IMR-90 (cell line): ENCODE measurements around the gene C13orf42. TPM values are rescaled to one million over a fixed set of nuclear protein-coding genes. Genes with fewer than 3 reads are reported as not detected.

Source experiments
- ATAC-seq: fragments of 200-7000 bp; cut with Tn5 transposase; 2 replicates; pipeline ENCODE4 v1.9.1; 2020; ENCODE audit warnings: low read depth, mild to moderate bottlenecking, moderate library complexity
- BruUV-seq: library from RNA; stranded (reverse); fragments of 400-500 nt; replicated peaks from 2 replicates; lab custom pipeline; 2021; lab: Mats Ljungman, UMichigan
- CTCF ChIA-PET: fragments of 300-600 bp; formaldehyde crosslinking; extraction: SDS; loops from one replicate; lab custom pipeline; 2021; ENCODE audit warnings: antibody characterized with exemption; lab: Yijun Ruan, JAX
- POLR2A ChIA-PET: fragments of 300-600 bp; sonication (Branson Sonifier 250); formaldehyde crosslinking; loops from one replicate; lab custom pipeline; 2022; ENCODE audit warnings: antibody characterized with exemption; ENCODE audit not compliant: unreplicated experiment; lab: Charles Lee
- DNase-seq: peaks from one replicate; pipeline ENCODE4 v3.0.0; 2013
- H2AFZ ChIP-seq: replicated peaks from 2 replicates; pipeline ENCODE3; 2013; ENCODE audit warnings: low read length, mild to moderate bottlenecking; ENCODE audit not compliant: poor library complexity
- H2AK5ac ChIP-seq: 2 replicates; pipeline ENCODE4 v1.6.1; 2013; ENCODE audit warnings: low read depth, low read length, inconsistent platforms
- H2AK9ac ChIP-seq: replicated peaks from 2 replicates; pipeline ENCODE3; 2013; ENCODE audit warnings: mild to moderate bottlenecking, low read depth, low read length, moderate library complexity; ENCODE audit not compliant: poor library complexity
- H2BK120ac ChIP-seq: 2 replicates; pipeline ENCODE4 v1.6.1; 2013; ENCODE audit warnings: low read depth, low read length, inconsistent platforms
- H2BK15ac ChIP-seq: 3 replicates; pipeline ENCODE4 v1.6.1; 2013; ENCODE audit warnings: low read depth, low read length, inconsistent platforms
- H2BK20ac ChIP-seq: 2 replicates; pipeline ENCODE4 v1.6.1; 2013; ENCODE audit warnings: low read depth, mild to moderate bottlenecking, inconsistent platforms, low read length, moderate library complexity
- H2BK5ac ChIP-seq: 2 replicates; pipeline ENCODE4 v1.6.1; 2013; ENCODE audit warnings: mild to moderate bottlenecking, low read depth, low read length, inconsistent platforms; ENCODE audit not compliant: poor library complexity, severe bottlenecking
- H3K14ac ChIP-seq: replicated peaks from 2 replicates; pipeline ENCODE4 v1.6.1; 2013; ENCODE audit warnings: low read depth, low read length, inconsistent platforms
- H3K18ac ChIP-seq: 2 replicates; pipeline ENCODE4 v1.6.1; 2013; ENCODE audit warnings: low read depth, low read length, control low read depth
- H3K23ac ChIP-seq: 2 replicates; pipeline ENCODE4 v1.6.1; 2013; ENCODE audit warnings: low read depth, low read length, inconsistent platforms
- H3K27ac ChIP-seq: 2 replicates; pipeline ENCODE4 v1.5.1; 2013; ENCODE audit warnings: mild to moderate bottlenecking, control low read depth, low read length; ENCODE audit not compliant: insufficient read depth
- H3K27me3 ChIP-seq: 2 replicates; pipeline ENCODE4 v1.6.1; 2013; ENCODE audit warnings: low read length; ENCODE audit not compliant: control insufficient read depth, insufficient read depth
- H3K36me3 ChIP-seq: 2 replicates; pipeline ENCODE4 v1.6.1; 2013; ENCODE audit warnings: low read length, mixed read lengths; ENCODE audit not compliant: control insufficient read depth, insufficient read depth
- H3K4ac ChIP-seq: 2 replicates; pipeline ENCODE4 v1.6.1; 2013; ENCODE audit warnings: low read depth, low read length, inconsistent platforms
- H3K4me1 ChIP-seq: 2 replicates; pipeline ENCODE4 v1.6.1; 2013; ENCODE audit warnings: low read length, mixed read lengths; ENCODE audit not compliant: control insufficient read depth, insufficient read depth
- H3K4me2 ChIP-seq: 2 replicates; pipeline ENCODE4 v1.6.1; 2013; ENCODE audit warnings: low read depth, mild to moderate bottlenecking, control low read depth, low read length, moderate library complexity
- H3K4me3 ChIP-seq: 2 replicates; pipeline ENCODE4 v1.5.1; 2013; ENCODE audit warnings: low read depth, mild to moderate bottlenecking, control low read depth, low read length, moderate library complexity; ENCODE audit not compliant: insufficient read depth
- H3K56ac ChIP-seq: 2 replicates; pipeline ENCODE4 v1.6.1; 2013; ENCODE audit warnings: low read length, inconsistent platforms; ENCODE audit not compliant: insufficient read depth; ENCODE audit errors: extremely low read depth
- H3K79me1 ChIP-seq, 2 experiments: 2 replicates each; pipeline ENCODE4 v1.6.1; 2013; ENCODE audit warnings: low read length in 2 of 2, inconsistent platforms in 1 of 2, low read depth in 1 of 2
- H3K9ac ChIP-seq: 2 replicates; pipeline ENCODE4 v1.6.1; 2013; ENCODE audit warnings: low read depth, low read length, control low read depth
- H3K9me1 ChIP-seq: 2 replicates; pipeline ENCODE4 v1.6.1; 2013; ENCODE audit warnings: low read length, inconsistent platforms; ENCODE audit not compliant: insufficient read depth
- H3K9me3 ChIP-seq: 2 replicates; pipeline ENCODE4 v1.6.1; 2013; ENCODE audit warnings: low read length; ENCODE audit not compliant: control insufficient read depth, insufficient read depth
- H4K20me1 ChIP-seq: 2 replicates; pipeline ENCODE4 v1.6.1; 2013; ENCODE audit warnings: low read length, inconsistent platforms; ENCODE audit not compliant: insufficient read depth
- H4K5ac ChIP-seq: 2 replicates; pipeline ENCODE4 v1.6.1; 2013; ENCODE audit warnings: mild to moderate bottlenecking, low read depth, low read length, control low read depth
- H4K8ac ChIP-seq, 2 experiments: 2 replicates each; pipeline ENCODE4 v1.6.1; 2013; ENCODE audit warnings: low read depth in 2 of 2, low read length in 2 of 2, control low read depth in 1 of 2, inconsistent platforms in 1 of 2
- H4K91ac ChIP-seq: 2 replicates; pipeline ENCODE4 v1.6.1; 2013; ENCODE audit warnings: low read depth, low read length, inconsistent platforms; ENCODE audit not compliant: insufficient read depth
- BHLHE40 ChIP-seq: fragments of 150-350 bp; IDR thresholded peaks from 2 replicates; pipeline ENCODE4 v1.6.1; 2016; ENCODE audit warnings: mild to moderate bottlenecking, low read depth, low read length
- CEBPB ChIP-seq: IDR thresholded peaks from 2 replicates; pipeline ENCODE4 v1.6.1; 2012; ENCODE audit warnings: low read depth, low read length, improper control_type of control experiment
- CHD1 ChIP-seq: IDR thresholded peaks from 2 replicates; pipeline ENCODE4 v1.6.1; 2012; ENCODE audit warnings: low read depth, low read length, improper control_type of control experiment
- CTCF ChIP-seq: conservative IDR thresholded peaks from 2 replicates; pipeline ENCODE4 v1.5.1; 2012; ENCODE audit warnings: mild to moderate bottlenecking, low read depth, low read length, improper control_type of control experiment
- MAFK ChIP-seq: IDR thresholded peaks from 2 replicates; pipeline ENCODE4 v1.6.1; 2012; ENCODE audit warnings: low read depth, low read length, improper control_type of control experiment
- MAZ ChIP-seq: IDR thresholded peaks from 2 replicates; pipeline ENCODE4 v1.6.1; 2012; ENCODE audit warnings: low read depth, mild to moderate bottlenecking, low read length, improper control_type of control experiment, moderate library complexity, borderline replicate concordance
- NFE2L2 ChIP-seq: fragments of 150-350 bp; IDR thresholded peaks from 2 replicates; pipeline ENCODE4 v1.6.1; 2016; ENCODE audit warnings: low read depth, mild to moderate bottlenecking, low read length
- RAD21 ChIP-seq: IDR thresholded peaks from 2 replicates; pipeline ENCODE4 v1.6.1; 2012; ENCODE audit warnings: low read length, improper control_type of control experiment
- RCOR1 ChIP-seq: IDR thresholded peaks from 2 replicates; pipeline ENCODE4 v1.6.1; 2012; ENCODE audit warnings: mild to moderate bottlenecking, low read length, improper control_type of control experiment; ENCODE audit not compliant: insufficient replicate concordance
- USF2 ChIP-seq: fragments of 150-350 bp; IDR thresholded peaks from 2 replicates; pipeline ENCODE4 v1.6.1; 2017; ENCODE audit warnings: mild to moderate bottlenecking, antibody characterized with exemption, low read length, low read depth
- WGBS, 2 experiments: methylation state at CpG; one replicate each; pipeline versions ENCODE4 v1.1.5 to v1.1.7; 2013; ENCODE audit warnings: missing lambda C conversion rate in 2 of 2; ENCODE audit not compliant: insufficient read length in 1 of 2; ENCODE audit errors: extremely low coverage in 2 of 2; 5-methylcytosine and 5-hydroxymethylcytosine counted together
- dilution Hi-C: fragments of 300-500 bp; cut with HindIII; formaldehyde crosslinking; loops from one replicate; pipeline ENCODE4 v1.14.3; 2018; ENCODE audit warnings: low sequenced_read_pairs; ENCODE audit not compliant: unreplicated experiment
- in situ Hi-C: fragments of 300-500 bp; cut with MboI; formaldehyde crosslinking; loops from 3 replicates; pipeline ENCODE4 v1.14.3; 2019; ENCODE audit warnings: low sequenced_read_pairs, inconsistent platforms, mixed read lengths
- intact Hi-C: fragments of 100-400 bp; cut with micrococcal nuclease; formaldehyde crosslinking; loops from 2 replicates; pipeline ENCODE4 v1.10.0; 2022
- polyA plus RNA-seq, 3 experiments: library from polyadenylated mRNA; depleted of rRNA; stranded (reverse); fragments of >200 nt; gene quantifications; 2 replicates each; pipeline ENCODE4 v1.2.3, GENCODE V29; 2012; ENCODE audit warnings: low replicate concordance in 1 of 3
- total RNA-seq: library from RNA; depleted of rRNA; stranded (reverse); fragments of >200 nt; gene quantifications from 2 replicates; pipeline ENCODE4 v1.2.3, GENCODE V29; 2012

Gene C13orf42
- total and polyA plus RNA-seq, 2 of the 4 experiments (the other 2 are of a cell fraction), result not detected

GRCh38 chr13:51083706-51084105 is 27.4 kb downstream of the C13orf42 start:
- Histone ChIP-seq H2BK120ac (no peak overlapping the region), H4K20me1 (no peaks in the 10 kb centered on the region), H3K4me2 (no peak overlapping the region), H2AK5ac (no peak overlapping the region), H3K79me1 (no peaks in the 10 kb centered on the region), H3K36me3 (no peaks in the 10 kb centered on the region), H3K9me1 (no peaks in the 10 kb centered on the region), H3K14ac (no peak overlapping the region), H4K91ac (no peak overlapping the region), H3K27me3 (peaks cover 17% of the 10 kb centered on the region), H2AK9ac (no peak overlapping the region), H3K18ac (no peak overlapping the region), H3K4ac (no peak overlapping the region), H2BK15ac (no peak overlapping the region), H4K5ac (no peak overlapping the region), H3K9ac (no peak overlapping the region), H3K4me3 (no peak overlapping the region), H3K4me1 (no peaks in the 10 kb centered on the region), H2BK5ac (no peak overlapping the region), H3K27ac (no peak overlapping the region), H2BK20ac (no peak overlapping the region), H3K56ac (no peak overlapping the region), H2AFZ (no peak overlapping the region), H4K8ac (no peak overlapping the region), H3K9me3 (no peaks in the 10 kb centered on the region), H3K23ac (no peak overlapping the region)
- in situ Hi-C loops (no loop called here), dilution Hi-C loops (no loop called here), intact Hi-C loops (no loop called here)
- no peak for ATAC-seq
- ChIA-PET CTCF (no interaction called here), POLR2A (no interaction called here)
- WGBS, 2 experiments, result 50% methylated on average over 2 of the region's 5 CpGs; no CpG with 5 or more reads in 1 of the 2 experiments
- no TSS peak for BruUV-seq
- no peak for DNase-seq
- TF ChIP-seq RAD21 (no peak), MAFK (no peak), RCOR1 (no peak), MAZ (no peak), CEBPB (no peak), USF2 (no peak), CTCF (no peak), BHLHE40 (no peak), CHD1 (no peak), NFE2L2 (no peak)
